ENCODE data around the gene P3H4. TPM values are rescaled to one million over a fixed set of nuclear protein-coding genes. Genes with fewer than 3 reads are reported as not detected.
A peak's percentile ranks its signal among the peaks of the same experiment; 100 is the strongest.
"Not testable (repeated sequence)": the region's sequence is repeated elsewhere in the genome, so short reads cannot be mapped to it uniquely, and the experiment has no call there.

Gene P3H4
- total RNA-seq, 6 experiments from 2014 or later: 1.8 to 3.8 (median 2.8) TPM

DNA sequence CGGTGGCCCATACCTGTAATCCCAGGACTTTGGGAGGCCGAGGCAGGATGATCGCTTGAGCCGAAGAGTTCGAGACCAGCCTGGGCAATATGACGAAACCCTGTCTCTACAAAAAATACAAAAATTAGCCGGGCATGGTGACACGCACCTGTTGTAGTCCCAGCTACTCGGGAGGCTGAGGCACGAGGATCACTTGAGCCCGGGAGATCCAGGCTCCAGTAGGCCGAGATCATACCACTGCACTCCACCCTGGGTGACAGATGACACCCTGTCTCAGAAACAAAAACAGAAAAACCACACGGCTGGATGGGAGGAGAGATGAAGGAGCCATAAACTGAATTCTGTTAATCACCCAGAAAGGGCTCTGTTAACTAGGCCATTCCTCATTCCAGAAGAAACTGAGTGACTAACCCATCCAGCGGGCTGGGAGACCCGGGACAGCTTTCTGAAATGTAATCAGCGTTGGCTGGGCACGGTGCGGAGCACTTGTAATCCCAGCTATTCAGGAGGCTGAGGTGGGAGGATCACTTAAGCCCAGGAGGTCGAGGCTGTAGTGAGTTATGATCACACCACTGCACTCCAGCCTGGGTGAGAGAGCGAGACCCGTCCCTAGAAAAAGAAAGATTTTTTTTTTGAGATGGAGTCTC is 24.9 kb upstream of the P3H4 start:
- no peak for TF ChIP-seq POLR2A (IDR thresholded peaks at IDR 0.05)
- TF ChIP-seq, protein P1, sequence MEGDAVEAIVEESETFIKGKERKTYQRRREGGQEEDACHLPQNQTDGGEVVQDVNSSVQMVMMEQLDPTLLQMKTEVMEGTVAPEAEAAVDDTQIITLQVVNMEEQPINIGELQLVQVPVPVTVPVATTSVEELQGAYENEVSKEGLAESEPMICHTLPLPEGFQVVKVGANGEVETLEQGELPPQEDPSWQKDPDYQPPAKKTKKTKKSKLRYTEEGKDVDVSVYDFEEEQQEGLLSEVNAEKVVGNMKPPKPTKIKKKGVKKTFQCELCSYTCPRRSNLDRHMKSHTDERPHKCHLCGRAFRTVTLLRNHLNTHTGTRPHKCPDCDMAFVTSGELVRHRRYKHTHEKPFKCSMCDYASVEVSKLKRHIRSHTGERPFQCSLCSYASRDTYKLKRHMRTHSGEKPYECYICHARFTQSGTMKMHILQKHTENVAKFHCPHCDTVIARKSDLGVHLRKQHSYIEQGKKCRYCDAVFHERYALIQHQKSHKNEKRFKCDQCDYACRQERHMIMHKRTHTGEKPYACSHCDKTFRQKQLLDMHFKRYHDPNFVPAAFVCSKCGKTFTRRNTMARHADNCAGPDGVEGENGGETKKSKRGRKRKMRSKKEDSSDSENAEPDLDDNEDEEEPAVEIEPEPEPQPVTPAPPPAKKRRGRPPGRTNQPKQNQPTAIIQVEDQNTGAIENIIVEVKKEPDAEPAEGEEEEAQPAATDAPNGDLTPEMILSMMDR (IDR thresholded peaks at IDR 0.05): no peak
- peaks cover 0 to 5% (median 0%) of the 10 kb centered on the region in 4 donors for H3K36me3 ChIP-seq
- H3K27me3 ChIP-seq: no peaks in the 10 kb centered on the region
- intact Hi-C loops (cut with DNase I): no loop called here
- WGBS (ENCODE audit: insufficient coverage, low coverage, low lambda C conversion rate, missing lambda C conversion rate): 43% methylated on average over 15 of the region's 21 CpGs
- peak in 1 of 4 donors; percentile 4 for ATAC-seq
- no peak for DNase-seq
- peak overlapping the region; percentile 92 to 98 (median 96) for H3K4me3 ChIP-seq
- H3K27ac ChIP-seq: no peak overlapping the region
- peaks cover 0 to 6% (median 0%) of the 10 kb centered on the region in 4 donors for H3K4me1 ChIP-seq
- no peaks in the 10 kb centered on the region for H3K9me3 ChIP-seq

DNA sequence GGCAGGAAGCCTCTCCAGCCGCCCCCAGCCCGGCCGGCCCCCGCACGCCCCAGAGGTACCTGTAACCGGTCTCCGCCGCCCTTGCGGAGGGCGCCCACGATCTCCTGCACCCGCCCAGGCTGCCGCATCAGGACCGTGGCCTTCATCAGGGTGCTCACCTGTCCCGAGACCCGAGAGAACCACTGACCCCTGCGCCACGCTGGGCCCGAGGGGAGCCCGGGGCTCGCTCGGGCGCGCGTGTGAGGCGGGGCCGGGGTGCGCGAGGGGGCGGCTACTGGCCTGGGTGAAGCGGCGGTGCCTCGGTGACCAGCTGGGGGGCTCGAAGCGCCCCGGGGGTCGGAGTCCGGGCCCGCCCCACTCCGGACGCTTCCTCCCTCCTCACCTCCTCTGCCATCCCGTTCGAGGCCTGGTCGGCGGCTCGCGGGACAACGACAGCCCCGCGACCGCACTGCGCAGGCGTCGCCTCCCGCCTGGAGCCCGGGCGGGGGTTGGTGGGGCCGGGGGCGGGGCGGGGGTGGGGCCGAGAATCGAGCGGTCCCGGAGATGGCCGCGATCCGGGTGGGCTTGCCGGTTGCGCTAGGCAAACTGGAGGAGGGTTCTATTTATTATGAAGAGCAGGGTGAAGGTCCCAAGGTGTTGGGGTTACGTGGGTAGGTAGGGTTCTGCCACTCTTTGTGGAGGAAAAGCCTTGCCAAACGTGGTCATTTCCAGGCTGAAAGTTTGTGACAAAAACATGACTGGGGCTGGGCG is 24.2 kb upstream of the P3H4 start, which contains the start of gene NT5C3B:
NT5C3B (minus strand) TSS at position 433 of the 750 bp plus-strand sequence; CDS start at position 394, 39 bp downstream.
- H3K27ac ChIP-seq: peak within 1 kb of the TSS in 2 of 3 donors; percentile 36 to 58
- H3K9me3 ChIP-seq: no peaks in the 10 kb centered on the region
- H3K4me1 ChIP-seq: peaks cover 0 to 6% (median 0%) of the 10 kb centered on the region in 4 donors
- 2% methylated on average over 41 of the region's 72 CpGs for WGBS (ENCODE audit: insufficient coverage, low coverage, low lambda C conversion rate, missing lambda C conversion rate)
- H3K27me3 ChIP-seq: no peaks in the 10 kb centered on the region
- DNase-seq: peak; percentile 65 to 72 (median 72)
- TF ChIP-seq POLR2A (IDR thresholded peaks at IDR 0.05): peak; percentile 37
- TF ChIP-seq, protein P1 (IDR thresholded peaks at IDR 0.05): no peak
- peaks cover 0 to 12% (median 0%) of the 10 kb centered on the region in 4 donors for H3K36me3 ChIP-seq
- H3K4me3 ChIP-seq: peak within 1 kb of the TSS; percentile 92 to 98 (median 96)
- intact Hi-C loops (cut with DNase I): no loop called here
- peak; percentile 93 to 97 (median 94) for ATAC-seq

DNA sequence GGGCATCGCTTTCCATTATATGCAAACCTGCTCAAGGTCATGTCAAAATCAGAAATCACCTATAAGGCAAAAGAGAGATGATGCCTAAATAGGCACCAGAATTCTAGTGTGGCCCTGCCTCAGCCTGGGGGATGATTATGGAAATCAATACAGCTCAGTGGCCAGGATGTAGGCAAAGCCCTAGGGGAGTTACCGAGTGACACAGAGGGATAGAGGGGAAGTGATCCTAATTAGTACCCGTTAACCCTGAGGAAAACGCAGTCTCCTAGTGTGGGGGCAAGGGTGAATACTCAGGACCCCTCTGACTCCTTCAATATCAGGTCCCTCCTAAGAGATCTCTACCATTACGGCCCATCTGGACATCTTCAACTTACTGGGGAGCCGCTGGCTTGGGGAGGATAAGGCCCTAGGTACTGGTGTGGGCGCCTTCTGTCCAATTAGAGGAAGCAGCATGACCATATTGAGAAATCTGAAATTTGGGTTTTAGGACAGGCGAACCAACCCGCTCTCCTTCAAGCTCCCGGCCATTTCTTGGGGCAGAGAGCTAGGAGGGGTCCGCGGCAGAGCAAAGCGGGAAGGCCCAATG is 23.6 kb upstream of the P3H4 start:
- Histone ChIP-seq H3K4me3 (peak overlapping the region; percentile 92 to 98 (median 96)), H3K36me3 (peaks cover 0 to 18% (median 1%) of the 10 kb centered on the region in 4 donors), H3K4me1 (peaks cover 0 to 6% (median 0%) of the 10 kb centered on the region in 4 donors), H3K27me3 (no peaks in the 10 kb centered on the region), H3K9me3 (no peaks in the 10 kb centered on the region), H3K27ac (peak overlapping the region in 2 of 3 donors; percentile 36 to 58)
- DNase-seq (no peak), ATAC-seq (peak; percentile 43 to 60 (median 50))
- WGBS (ENCODE audit: insufficient coverage, low coverage, low lambda C conversion rate, missing lambda C conversion rate): 27% methylated on average over 5 of the region's 13 CpGs
- no peak for TF ChIP-seq POLR2A (IDR thresholded peaks at IDR 0.05)
- TF ChIP-seq, protein P1 (IDR thresholded peaks at IDR 0.05): no peak
- intact Hi-C loops (cut with DNase I): no loop called here

DNA sequence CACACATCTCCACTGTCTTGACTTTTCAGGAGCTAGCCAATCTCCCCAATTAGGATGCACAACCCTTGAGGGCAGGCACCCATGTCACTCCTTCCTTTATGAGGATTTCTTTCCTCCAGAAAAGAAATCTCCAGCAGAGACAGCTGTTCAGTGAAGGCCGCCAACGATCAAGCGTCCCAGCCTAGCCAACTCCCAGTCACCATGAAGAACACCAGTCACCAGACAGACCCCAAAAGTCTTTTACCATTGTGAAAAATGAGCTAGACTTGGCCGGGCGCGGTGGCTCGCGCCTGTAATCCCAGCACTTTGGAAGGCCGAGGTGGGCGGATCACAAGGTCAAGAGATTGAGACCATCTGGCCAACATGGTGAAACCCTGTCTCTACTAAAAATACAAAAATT is 18.2 kb upstream of the P3H4 start:
- DNase-seq: peak in 1 of 3 donors; percentile 4
- H3K9me3 ChIP-seq; intact Hi-C loops (cut with DNase I); ATAC-seq; H3K4me3 ChIP-seq; H3K27me3 ChIP-seq; H3K4me1 ChIP-seq; H3K27ac ChIP-seq: not testable (repeated sequence)
- WGBS (ENCODE audit: insufficient coverage, low coverage, low lambda C conversion rate, missing lambda C conversion rate): 37% methylated on average over 2 of the region's 10 CpGs
- H3K36me3 ChIP-seq: peaks cover 0 to 43% (median 2%) of the 10 kb centered on the region in 4 donors

Data from right lobe of liver (tissue), 6 donors.